ENCODE results near the gene BLTP3A. TPM values are rescaled to one million over a fixed set of nuclear protein-coding genes. Genes with fewer than 3 reads are reported as not detected.

BLTP3A gene
- total and polyA plus RNA-seq, 3 donors from 2014 or later: 34.6 to 44.1 (median 37.0) TPM

DNA sequence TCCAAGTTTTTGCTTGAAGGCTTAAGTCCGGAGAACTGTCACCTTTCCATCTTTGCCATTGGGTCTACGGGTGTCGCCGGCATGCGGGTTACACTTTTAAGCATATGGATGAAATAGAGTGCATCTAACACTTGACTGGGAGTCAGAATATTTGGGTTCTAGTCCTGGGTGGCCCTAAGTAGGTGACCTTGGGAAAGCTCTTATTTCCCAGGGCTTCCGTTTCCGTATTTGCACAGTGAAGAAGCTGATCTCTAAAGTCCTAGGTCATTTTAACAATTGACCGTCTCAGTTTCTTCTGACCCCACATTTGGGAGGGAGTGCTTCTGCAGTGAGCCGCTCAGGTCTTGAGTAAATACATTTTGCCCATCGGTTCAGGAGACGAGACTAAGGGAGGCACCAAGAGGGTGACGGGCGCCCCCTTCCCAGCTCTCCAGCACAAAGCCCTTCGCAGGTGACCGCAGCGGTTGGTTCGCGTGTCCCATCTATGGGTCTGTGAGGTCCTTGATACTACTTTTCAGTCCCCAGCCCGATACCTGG, 651 bp upstream of the BLTP3A start:
- intact Hi-C loops (cut with DNase I; ENCODE audit: low total_unique reads): no loop called here
- H3K4me3 ChIP-seq: peak overlapping the region; percentile 83 to 90

DNA sequence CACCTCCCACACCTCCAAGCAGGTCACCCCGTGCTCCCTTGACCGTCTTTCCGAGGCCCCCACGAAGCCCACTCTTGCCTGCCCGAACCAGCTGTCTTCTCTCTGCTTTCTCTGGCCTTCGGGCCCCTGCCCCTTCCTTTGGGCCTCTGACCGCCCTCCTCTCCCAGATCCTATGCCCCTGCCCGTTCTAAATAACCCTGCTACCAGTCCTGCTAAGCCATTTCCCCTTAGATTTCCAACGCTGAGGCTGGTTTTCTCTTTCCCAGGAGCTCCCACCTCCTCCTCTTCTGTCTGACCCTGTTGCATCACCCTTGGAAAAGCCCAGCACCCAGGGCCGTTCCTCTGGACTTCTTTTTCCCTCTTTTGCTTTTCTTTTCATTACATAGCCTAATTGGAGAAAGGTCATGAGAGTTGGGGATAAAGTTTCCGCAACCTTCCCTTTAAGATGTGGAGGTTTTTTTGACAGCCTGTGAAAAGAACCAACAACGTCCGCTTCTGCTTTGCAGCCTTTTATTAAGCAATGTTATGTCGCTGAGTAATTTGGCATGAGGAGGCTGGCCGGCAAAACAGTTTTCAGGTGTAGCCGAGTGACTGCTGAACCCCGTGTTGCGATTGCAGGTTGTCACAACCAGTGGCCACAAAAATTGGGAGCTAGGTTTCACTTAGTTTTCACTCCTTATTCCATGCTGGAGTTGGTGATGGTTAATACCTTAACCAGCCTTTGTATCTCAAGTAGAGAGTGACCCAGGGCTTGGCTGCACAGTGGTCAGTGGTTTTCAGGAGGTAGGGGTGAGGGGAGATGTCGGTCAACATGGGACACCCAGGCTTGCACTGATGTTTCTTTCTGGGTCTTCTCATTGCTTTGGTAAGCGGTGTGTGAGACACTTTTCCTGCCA, 970 bp downstream of the BLTP3A start:
- no peak for TF ChIP-seq POLR2A (IDR thresholded peaks at IDR 0.05)
- TF ChIP-seq, protein P1, sequence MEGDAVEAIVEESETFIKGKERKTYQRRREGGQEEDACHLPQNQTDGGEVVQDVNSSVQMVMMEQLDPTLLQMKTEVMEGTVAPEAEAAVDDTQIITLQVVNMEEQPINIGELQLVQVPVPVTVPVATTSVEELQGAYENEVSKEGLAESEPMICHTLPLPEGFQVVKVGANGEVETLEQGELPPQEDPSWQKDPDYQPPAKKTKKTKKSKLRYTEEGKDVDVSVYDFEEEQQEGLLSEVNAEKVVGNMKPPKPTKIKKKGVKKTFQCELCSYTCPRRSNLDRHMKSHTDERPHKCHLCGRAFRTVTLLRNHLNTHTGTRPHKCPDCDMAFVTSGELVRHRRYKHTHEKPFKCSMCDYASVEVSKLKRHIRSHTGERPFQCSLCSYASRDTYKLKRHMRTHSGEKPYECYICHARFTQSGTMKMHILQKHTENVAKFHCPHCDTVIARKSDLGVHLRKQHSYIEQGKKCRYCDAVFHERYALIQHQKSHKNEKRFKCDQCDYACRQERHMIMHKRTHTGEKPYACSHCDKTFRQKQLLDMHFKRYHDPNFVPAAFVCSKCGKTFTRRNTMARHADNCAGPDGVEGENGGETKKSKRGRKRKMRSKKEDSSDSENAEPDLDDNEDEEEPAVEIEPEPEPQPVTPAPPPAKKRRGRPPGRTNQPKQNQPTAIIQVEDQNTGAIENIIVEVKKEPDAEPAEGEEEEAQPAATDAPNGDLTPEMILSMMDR (IDR thresholded peaks at IDR 0.05): no peak
- no peaks in the 10 kb centered on the region for H3K27me3 ChIP-seq
- no peaks in the 10 kb centered on the region for H3K9me3 ChIP-seq
- no peaks in the 10 kb centered on the region for H3K36me3 ChIP-seq (ENCODE audit: low read depth, missing control alignments)
- peak overlapping the region; percentile 90 to 94 for H3K27ac ChIP-seq
- intact Hi-C loops (cut with DNase I; ENCODE audit: low total_unique reads): no loop called here
- WGBS, 2 donors: 4 to 7% methylated on average over 20 of the region's 20 CpGs
- H3K4me3 ChIP-seq: peak overlapping the region; percentile 83 to 90
- peaks cover 15% of the 10 kb centered on the region for H3K4me1 ChIP-seq
- DNase-seq: peak; percentile 42

More for the DNA sequence above, 651 bp upstream of the BLTP3A start:
- TF ChIP-seq, protein P1 (IDR thresholded peaks at IDR 0.05): no peak
- TF ChIP-seq POLR2A (IDR thresholded peaks at IDR 0.05): no peak
- no peaks in the 10 kb centered on the region for H3K36me3 ChIP-seq (ENCODE audit: low read depth, missing control alignments)
- peak overlapping the region; percentile 90 to 94 for H3K27ac ChIP-seq
- peaks cover 15% of the 10 kb centered on the region for H3K4me1 ChIP-seq
- WGBS, 2 donors: 3 to 7% methylated on average over 18 to 19 of the region's 19 CpGs
- no peaks in the 10 kb centered on the region for H3K27me3 ChIP-seq
- no peaks in the 10 kb centered on the region for H3K9me3 ChIP-seq
- peak; percentile 77 for DNase-seq

DNA sequence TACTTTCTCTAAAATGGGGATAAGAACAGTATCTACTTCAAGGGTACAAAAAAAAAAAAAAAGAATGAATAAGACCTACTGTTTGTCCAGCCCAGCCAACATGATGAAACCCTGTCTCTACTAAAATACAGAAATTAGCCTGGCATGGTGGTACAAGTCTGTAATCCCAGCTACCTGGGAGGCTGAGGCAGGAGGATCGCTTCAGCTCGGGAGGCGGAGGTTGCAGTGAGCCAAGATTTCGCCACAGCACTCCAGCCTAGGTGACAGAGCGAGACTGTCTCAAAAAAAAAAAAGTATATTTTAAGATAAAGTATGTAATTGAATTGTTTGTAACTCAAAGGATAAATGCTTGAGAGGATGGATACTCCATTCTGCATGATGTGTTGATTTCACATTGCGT, 2.0 kb downstream of the BLTP3A start:
- no peak for DNase-seq
- Histone ChIP-seq H3K27ac (no peak overlapping the region), H3K9me3 (no peaks in the 10 kb centered on the region), H3K27me3 (no peaks in the 10 kb centered on the region), H3K36me3 (ENCODE audit: low read depth, missing control alignments) (no peaks in the 10 kb centered on the region), H3K4me1 (peaks cover 15% of the 10 kb centered on the region), H3K4me3 (no peak overlapping the region)
- WGBS, 2 donors: 87% methylated on average over 6 of the region's 6 CpGs
- intact Hi-C loops (cut with DNase I; ENCODE audit: low total_unique reads): no loop called here
- TF ChIP-seq POLR2A (IDR thresholded peaks at IDR 0.05): no peak
- TF ChIP-seq, protein P1 (IDR thresholded peaks at IDR 0.05): no peak

DNA sequence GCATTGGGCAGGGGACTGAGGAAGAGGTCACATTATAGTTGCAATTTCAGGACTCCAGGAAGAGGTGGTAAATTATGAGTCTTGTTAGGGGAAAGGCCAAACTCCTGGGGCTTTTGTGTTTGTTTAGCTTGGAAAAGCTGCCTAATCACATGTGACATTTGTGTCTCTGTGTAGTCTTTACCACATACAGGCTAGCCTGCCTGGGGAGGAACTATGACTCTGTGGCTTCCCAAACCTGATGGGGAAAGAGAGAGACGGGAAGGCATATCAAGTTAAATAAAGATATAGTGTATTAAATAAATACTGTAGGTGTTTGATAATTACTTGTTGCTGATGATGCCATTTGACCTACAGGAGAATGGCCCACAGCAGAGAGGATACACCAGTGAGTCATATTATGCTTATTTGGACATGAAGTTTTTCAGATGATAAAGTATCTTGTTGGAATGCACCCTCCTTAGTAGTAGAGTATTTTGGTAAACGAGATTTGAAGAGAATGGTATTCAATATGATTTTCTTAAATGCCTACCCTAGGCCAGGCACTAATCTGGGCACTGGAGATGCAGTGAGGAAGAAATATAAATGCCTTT, 4.0 kb downstream of the BLTP3A start:
- intact Hi-C loops (cut with DNase I; ENCODE audit: low total_unique reads): no loop called here
- Histone ChIP-seq H3K4me1 (peaks cover 11% of the 10 kb centered on the region), H3K27me3 (no peaks in the 10 kb centered on the region), H3K36me3 (ENCODE audit: low read depth, missing control alignments) (no peaks in the 10 kb centered on the region), H3K27ac (no peak overlapping the region), H3K4me3 (no peak overlapping the region), H3K9me3 (no peaks in the 10 kb centered on the region)
- no peak for DNase-seq
- WGBS, 2 donors: 44 to 57% methylated on average over 2 of the region's 2 CpGs
- TF ChIP-seq POLR2A (IDR thresholded peaks at IDR 0.05): no peak
- TF ChIP-seq, protein P1 (IDR thresholded peaks at IDR 0.05): no peak
